NCI-H1417 treated with DMSO at 0.1 percent for 48 hours (cell line): Measurements from ENCODE around the gene NEUROG1.

Source experiments
- DNase-seq: peaks from one replicate; lab custom pipeline; 2025; lab: John Stamatoyannopoulos, UW

Gene NEUROG1

GRCh38 chr5:135535820-135536801 is at the start of gene NEUROG1:
Gene NEUROG1 (minus strand): TSS chr5:135535964. CDS start chr5:135535690, 274 bp downstream.
- DNase-seq: no peak

- no peak for DNase-seq
Measured at GRCh38 chr5:135584918-135585317, 49.2 kb upstream of the NEUROG1 start.

- DNase-seq: no peak
Measured at GRCh38 chr5:135584276-135584675, 48.5 kb upstream of the NEUROG1 start.

GRCh38 chr5:135582099-135582781 is 46.5 kb upstream of the NEUROG1 start:
- no peak for DNase-seq

- DNase-seq: no peak
Measured at GRCh38 chr5:135578685-135579341, 43.0 kb upstream of the NEUROG1 start, which contains the start of gene CXCL14. Gene CXCL14 (minus strand): TSS chr5:135578991. CDS start chr5:135578778, 213 bp downstream.

- DNase-seq: no peak
Measured at GRCh38 chr5:135578305-135578684, 42.5 kb upstream of the NEUROG1 start.

- no peak for DNase-seq
Measured at GRCh38 chr5:135577421-135577820, 41.7 kb upstream of the NEUROG1 start.

- no peak for DNase-seq
Measured at GRCh38 chr5:135576075-135576599, 40.4 kb upstream of the NEUROG1 start.

- no peak for DNase-seq
Measured at GRCh38 chr5:135574493-135574892, 38.7 kb upstream of the NEUROG1 start.

GRCh38 chr5:135571902-135572301 is 36.1 kb upstream of the NEUROG1 start:
- no peak for DNase-seq

GRCh38 chr5:135571066-135571609 is 35.4 kb upstream of the NEUROG1 start:
- no peak for DNase-seq

- no peak for DNase-seq
Measured at GRCh38 chr5:135570453-135570764, 34.6 kb upstream of the NEUROG1 start.

- no peak for DNase-seq
Measured at GRCh38 chr5:135569755-135570452, 34.1 kb upstream of the NEUROG1 start.

- no peak for DNase-seq
Measured at GRCh38 chr5:135568923-135569360, 33.2 kb upstream of the NEUROG1 start.

- no peak for DNase-seq
Measured at GRCh38 chr5:135568246-135568645, 32.5 kb upstream of the NEUROG1 start.

GRCh38 chr5:135567661-135568060 is 31.9 kb upstream of the NEUROG1 start:
- DNase-seq: no peak

- no peak for DNase-seq
Measured at GRCh38 chr5:135566422-135567400, 30.9 kb upstream of the NEUROG1 start.

GRCh38 chr5:135565725-135566421 is 30.1 kb upstream of the NEUROG1 start:
- DNase-seq: no peak

- DNase-seq: no peak
Measured at GRCh38 chr5:135565266-135565665, 29.5 kb upstream of the NEUROG1 start.
